Activated CD8-positive, alpha-beta memory T cell treated with anti-CD3 and anti-CD28 coated beads for 4 hours (primary cell): ENCODE measurements around the gene AAK1.

Experiments used
- DNase-seq, 2 donors: peaks; one replicate each; pipeline ENCODE4 v3.0.0-alpha.2; 2020; ENCODE audit warnings: low read depth in 2 of 2

Gene AAK1

GRCh38 chr2:69601179-69601612, 42.3 kb downstream of the AAK1 start:
- DNase-seq = no peak

GRCh38 chr2:69600425-69600824, 43.1 kb downstream of the AAK1 start:
- DNase-seq = no peak

GRCh38 chr2:69597843-69598610, 45.5 kb downstream of the AAK1 start:
- DNase-seq = no peak

- DNase-seq = no peak
These were observed 46.4 kb downstream of the AAK1 start for GRCh38 chr2:69597105-69597504.

- no peak for DNase-seq
These were observed 49.2 kb downstream of the AAK1 start for GRCh38 chr2:69594341-69594740.

GRCh38 chr2:69592511-69592910, 51.0 kb downstream of the AAK1 start:
- DNase-seq = no peak

GRCh38 chr2:69589973-69590652, 53.4 kb downstream of the AAK1 start:
- DNase-seq = no peak

GRCh38 chr2:69588945-69589344, 54.6 kb downstream of the AAK1 start:
- DNase-seq = no peak

GRCh38 chr2:69588403-69588802, 55.1 kb downstream of the AAK1 start:
- no peak for DNase-seq

- DNase-seq = no peak
These were observed 57.5 kb downstream of the AAK1 start for GRCh38 chr2:69585855-69586555.

GRCh38 chr2:69584127-69584889, 59.2 kb downstream of the AAK1 start:
- DNase-seq = no peak

- DNase-seq = no peak
These were observed 60.2 kb downstream of the AAK1 start for GRCh38 chr2:69583321-69583833.

- DNase-seq = no peak
These were observed 60.9 kb downstream of the AAK1 start for GRCh38 chr2:69582582-69583176.

- no peak for DNase-seq
These were observed 61.6 kb downstream of the AAK1 start for GRCh38 chr2:69581774-69582581.

- no peak for DNase-seq
These were observed 63.1 kb downstream of the AAK1 start for GRCh38 chr2:69580486-69580885.

GRCh38 chr2:69579536-69579935, 64.0 kb downstream of the AAK1 start:
- no peak for DNase-seq

GRCh38 chr2:69578198-69578540, 65.4 kb downstream of the AAK1 start:
- DNase-seq = no peak

GRCh38 chr2:69577467-69578197, 65.9 kb downstream of the AAK1 start:
- no peak for DNase-seq

- no peak for DNase-seq
These were observed 66.7 kb downstream of the AAK1 start for GRCh38 chr2:69576880-69577279.

GRCh38 chr2:69575926-69576325, 67.6 kb downstream of the AAK1 start:
- DNase-seq = no peak
